ENCODE results near the gene ALOX5.

Gene ALOX5

DNA sequence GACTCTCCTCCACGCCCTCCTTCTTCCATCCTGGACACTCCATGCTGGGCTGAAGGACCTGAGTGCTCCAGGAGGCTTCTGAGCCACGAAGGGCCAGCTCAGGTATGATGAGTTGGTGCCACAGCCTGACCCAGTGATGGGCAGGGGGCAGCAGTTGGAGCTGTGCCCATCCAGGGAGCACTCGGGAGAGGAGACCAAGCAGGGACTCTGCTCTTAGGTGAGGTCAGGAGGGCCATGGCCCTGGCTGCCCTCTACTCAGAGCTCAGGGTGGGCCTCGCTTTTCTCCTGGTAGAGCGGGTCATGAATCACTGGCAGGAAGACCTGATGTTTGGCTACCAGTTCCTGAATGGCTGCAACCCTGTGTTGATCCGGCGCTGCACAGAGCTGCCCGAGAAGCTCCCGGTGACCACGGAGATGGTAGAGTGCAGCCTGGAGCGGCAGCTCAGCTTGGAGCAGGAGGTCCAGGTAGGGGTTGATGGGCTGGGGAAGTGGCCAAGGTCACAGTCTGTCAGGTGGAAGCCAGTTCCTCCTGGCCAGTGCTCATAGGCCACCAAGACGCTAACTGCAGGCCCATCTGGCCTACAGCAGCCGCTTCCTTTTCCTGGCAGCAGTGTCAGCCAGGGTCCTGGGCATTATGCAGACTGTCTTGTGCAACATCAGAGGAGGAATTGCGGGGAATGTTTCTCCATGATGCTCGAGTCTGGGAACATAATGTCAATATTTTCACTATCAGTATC is 50.8 kb downstream of the ALOX5 start:
- DNase-seq (ENCODE audit: low read depth in 2 of 2): no peak

DNA sequence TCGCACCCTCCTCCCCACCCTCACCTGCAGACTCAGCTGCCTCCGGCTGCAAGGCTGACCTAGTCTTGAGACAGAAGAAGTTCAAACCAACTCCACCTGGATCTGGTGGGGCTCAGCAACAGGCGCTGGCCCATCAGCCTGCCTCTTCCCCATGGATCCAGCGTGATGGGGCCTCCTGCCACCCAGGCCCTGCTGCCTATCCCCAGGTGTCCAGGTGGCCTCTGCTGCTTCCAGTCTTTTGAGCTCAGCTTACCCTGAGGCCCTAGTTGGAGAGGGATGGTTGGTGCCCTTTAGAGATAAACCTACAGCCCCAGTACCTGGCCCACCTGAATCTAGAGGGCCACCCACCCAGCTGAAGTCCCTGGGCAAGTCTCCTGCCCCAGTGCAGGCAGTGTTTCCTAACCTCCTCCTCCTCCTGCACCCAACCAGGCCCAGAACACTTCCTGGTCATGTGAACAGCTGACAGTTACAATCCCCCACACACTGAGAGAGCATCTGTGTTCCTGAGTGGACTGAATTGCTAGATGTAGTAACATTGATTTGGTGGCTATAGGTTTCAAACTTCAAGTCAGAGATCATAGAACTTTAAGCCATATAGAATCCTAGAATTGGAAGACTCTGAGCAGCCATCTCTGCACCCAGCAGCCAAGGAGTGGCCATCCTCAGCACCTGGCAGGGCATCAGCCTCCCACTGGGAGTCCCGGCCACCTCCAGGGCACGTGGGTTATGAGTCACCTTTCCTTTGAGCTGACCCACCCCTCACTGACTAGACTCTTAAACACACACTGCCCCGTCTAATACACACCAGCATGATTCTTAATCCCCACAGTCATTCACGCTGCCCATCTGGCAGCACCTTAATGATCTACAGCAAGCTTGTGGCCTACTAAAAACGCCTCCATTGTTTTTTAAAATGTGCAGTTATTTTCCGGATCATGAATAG is 51.9 kb downstream of the ALOX5 start:
- no peak for DNase-seq (ENCODE audit: low read depth in 2 of 2)

DNA sequence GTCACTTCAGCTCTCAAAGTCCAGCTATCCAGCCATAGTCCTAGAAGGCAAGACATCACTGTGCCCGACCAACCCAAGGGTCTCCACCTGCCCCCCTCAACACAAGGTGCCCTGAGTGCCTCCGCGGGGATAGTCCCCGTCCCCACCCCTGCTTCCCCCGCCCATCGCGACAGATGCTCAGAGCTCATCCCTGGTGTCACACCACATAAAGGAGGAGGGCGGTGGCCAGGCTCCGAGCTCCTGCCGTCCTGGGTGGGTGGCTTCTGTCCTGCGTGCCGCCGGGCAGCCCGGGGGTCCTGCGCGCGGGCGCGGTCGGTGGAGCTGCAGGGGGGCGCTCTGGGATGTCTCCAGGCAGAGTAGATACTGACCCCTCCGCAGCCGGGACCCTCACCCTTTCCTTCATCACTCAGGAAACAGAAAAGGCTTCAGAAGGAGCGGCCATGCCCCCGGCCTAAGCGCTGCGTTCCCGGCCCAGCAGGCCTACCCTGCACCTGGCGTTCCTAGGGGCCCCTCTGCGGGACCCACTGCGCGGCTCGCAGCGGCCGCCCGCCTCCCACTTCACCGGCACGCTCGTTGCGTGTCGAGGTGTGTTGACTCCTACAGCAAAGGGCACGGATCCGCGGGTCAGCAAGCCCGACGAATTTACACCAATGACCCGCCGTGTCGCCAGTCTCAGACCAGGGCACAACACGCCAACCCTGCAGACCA is 53.4 kb downstream of the ALOX5 start:
- DNase-seq (ENCODE audit: low read depth in 2 of 2): no peak

DNA sequence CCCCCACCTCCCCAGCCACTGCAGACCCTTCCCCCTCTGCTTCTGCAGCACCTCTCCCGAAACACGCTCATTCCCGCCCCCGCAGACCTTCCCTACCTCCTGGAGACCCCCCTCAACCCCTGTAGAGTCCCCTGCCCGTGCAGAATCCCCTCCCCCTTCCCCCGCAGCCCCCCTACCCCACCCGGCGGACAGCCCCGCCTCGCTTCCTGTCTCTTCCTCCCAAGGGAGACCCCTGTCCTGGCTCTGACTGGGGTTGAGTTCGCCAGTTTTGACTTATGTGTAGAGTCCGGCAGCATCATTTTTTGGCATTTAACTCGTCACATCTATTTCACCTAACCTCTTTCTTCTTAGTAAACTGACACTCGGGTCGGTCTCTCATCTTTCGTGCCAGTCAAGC is 54.0 kb downstream of the ALOX5 start:
- DNase-seq (ENCODE audit: low read depth in 2 of 2): no peak

DNA sequence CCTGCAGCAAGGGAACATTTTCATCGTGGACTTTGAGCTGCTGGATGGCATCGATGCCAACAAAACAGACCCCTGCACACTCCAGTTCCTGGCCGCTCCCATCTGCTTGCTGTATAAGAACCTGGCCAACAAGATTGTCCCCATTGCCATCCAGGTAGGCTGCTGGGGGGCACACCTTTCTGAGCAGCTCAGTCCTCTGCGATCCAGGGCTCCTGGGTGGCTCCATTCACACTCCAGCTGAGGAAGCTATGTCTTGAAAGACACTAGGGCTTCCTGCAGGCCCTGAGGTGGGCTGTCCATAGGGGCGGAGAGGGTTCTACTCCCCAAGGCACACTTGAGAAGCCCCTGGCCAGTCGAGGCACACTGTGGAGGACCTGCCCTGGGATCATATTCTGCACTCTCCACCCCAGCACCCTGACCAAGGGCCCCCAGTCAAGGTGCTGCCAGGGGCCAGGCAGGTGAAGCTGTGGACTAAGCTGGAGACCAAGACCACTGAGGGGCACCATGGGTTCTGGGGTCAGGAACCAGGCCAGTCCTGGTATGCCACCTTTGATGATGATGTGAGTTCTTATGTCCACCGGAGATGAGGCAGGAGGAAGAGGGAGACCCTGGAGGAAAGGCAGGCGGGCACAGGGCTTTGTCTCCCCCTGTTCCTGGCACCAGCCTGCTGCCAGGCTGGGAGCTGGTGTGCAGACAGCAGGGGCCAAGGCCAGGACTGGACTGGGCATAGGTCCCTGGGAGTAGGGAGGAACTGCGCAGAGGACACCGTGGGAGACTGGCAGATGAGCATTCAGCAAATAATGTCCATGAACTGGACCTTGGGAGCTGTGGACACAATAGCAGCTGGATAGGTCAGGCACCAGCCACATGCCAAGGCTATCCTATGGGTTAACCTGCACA is 54.8 kb downstream of the ALOX5 start:
- no peak for DNase-seq (ENCODE audit: low read depth in 2 of 2)

DNA sequence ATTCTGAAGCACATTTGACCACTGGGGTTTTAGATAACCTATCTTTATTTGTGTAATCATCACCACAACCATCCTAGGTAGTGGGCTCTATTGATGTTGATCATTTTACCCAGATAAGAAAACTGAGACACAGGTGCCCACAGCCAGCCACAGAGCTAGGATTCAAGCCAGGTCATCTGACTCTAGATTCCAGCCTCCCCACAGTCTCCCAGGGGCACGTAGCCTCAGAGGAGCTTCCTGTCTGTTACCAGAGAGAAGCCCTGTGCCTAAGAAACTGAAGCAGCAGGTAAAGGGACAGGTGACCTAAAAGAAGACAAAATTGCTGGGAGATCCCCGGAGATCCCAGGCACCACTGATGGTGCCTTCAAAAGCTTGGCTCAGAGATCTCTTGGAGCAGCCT is 55.8 kb downstream of the ALOX5 start:
- no peak for DNase-seq (ENCODE audit: low read depth in 2 of 2)

DNA sequence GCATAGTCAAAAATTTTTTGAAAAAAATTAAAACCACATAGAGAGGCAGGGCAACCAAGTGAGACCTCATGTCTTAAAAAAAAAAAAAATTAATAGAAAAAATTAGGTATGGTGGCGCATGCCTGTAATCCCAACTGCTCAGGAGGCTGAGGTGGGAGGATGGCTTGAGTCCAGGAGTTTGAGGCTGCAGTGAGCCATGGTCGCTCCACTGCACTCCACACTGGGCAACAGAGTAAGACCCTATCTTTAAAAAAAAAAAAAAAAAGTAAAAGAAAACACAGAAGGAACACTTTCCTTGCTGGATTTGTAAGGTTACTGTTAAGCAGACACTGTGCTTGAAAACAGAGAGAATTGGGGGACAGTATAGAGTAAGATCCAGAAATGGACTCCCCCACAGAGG is 58.1 kb downstream of the ALOX5 start:
- DNase-seq (ENCODE audit: low read depth in 2 of 2): no peak

DNA sequence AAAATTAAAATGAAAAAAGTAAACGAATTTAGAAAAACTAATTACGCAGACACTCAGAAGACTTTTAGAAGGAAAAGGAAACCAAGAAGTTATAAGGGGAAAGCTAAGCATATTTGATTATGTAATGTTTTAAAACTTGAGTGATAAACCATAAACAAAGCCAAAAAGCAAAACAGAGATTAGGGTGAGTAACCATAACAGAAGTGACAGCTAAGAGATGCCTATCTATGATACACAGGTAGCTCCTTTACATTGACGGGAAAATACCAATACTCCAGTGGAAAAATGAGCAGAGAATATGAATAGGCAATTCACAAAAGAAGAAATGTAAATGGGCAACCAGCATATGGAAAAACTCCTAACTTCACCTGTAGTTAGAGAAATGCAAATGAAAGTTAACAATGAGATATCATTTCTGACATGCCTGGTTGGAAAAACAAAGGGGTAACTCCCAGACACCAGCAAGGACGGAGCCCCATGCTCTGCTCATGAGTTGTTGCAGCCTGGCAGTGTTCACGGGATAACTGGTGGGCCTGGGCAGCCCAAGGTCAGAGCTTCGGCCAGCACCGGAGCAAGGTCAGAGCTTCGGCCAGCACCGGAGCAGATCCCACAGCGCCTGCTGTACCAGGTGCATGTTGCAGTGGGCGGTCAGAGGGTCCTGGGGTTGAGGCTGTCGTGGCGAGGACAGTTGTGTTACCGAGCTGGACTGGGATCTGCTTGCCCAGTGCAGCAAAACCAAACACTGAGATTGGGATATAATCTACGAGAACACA is 58.9 kb downstream of the ALOX5 start:
- DNase-seq (ENCODE audit: low read depth in 2 of 2): no peak

DNA sequence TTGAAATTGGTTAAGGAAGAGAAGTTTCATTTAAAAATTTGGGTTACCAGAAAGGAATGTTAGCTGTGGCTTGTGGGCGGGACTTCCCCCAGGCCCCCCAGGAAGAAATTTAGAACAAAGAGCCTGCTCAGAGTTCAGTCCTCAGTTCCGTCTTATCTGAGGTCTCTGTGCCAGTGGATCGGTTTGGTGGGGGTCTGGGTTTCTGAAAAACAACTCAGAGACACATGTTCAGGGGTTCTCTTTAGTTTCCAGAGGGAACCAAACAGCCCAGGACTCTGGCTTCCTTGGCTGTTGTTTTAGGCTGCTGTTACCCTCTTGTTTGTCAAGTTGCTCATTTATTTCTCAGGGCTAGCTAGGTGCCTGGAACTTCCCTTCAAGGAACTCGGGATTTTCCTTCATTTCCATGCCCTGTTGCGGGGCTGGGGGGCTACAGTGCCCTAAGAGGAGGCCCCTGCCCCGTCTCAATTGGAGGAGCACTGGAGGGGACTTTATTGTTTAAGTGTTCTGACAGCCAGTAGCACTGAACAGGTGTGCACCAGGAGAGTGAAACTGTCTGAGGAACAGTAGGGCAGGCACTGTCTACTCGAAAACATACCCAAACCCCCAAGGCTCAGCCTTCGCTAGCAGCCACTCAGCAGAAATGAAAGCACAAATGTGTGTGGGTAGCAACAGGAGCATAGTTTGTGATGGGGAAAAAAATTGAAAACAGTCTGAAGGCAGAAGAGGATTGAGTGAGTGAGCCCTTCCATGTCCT is 59.9 kb downstream of the ALOX5 start:
- DNase-seq (ENCODE audit: low read depth in 2 of 2): no peak

DNA sequence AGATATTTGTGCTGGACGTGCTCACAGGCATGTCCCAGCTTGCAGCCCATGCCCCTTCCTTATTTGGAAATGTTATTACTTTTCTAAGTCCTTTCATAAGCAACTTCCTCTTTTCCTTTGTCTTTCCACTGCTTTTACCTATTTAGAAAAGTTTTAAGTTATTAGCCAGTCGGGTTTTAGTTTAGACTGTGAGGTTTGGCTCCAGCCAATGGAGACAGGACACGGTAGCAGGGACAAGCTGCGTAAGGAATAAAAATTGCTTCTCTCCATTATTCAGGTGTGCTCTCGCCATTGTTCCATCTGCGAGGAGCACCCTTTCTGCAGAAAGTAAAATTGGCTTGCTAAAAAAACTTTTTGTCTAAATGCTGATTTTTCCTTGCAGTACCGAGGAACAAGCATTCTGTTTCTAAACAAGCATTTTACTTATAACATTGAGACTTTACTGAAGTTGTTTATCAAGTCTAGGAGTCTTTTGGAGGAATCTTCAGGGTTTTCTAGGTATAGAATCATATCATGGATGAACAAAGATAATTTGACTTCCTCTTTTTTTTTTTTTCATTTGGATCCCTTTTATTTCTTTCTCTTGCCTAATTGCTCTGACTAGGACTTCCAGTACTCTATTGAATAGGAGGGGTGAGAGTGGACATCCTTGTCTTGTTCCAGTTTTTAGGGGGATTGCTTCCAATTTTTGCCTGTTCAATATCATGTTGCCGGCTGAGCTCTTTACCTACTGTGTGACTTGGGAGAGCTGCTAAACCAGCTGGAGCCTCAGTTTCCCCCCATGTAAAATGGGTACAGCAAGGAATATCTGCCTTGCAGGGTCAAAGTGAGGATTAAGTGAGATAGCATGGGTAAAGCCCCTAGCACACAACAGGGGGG is 63.8 kb downstream of the ALOX5 start:
- no peak for DNase-seq (ENCODE audit: low read depth in 2 of 2)

DNA sequence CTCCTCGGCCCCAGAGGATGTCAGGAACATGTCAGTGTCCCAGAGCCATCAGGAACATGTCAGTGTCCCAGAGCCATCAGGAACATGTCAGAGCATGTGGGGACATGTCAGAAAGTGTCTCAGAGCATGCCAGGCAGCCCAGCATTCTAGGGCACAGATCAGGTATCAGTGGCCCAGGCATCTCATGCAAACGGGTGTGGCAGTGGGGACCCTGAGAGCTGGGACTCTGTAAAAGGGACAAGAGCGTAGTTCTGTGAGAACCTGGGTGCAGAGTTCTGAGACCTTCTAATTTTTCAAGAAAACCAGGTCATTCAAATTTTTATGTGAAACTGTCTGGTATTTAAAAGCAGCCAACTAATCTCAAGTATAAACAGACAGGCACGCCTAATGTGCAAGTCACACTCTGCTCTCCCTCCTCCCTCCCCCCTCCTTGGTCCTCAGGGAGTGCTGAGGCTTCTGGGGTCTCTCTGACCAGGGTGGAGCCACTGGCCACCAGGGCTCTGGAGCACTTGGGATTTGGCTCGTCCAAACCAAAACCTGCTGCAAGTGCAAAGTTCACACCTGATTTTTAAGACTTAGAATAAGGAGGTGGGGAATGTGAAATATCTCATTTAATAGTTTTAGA is 64.6 kb downstream of the ALOX5 start:
- DNase-seq (ENCODE audit: low read depth in 2 of 2): no peak

DNA sequence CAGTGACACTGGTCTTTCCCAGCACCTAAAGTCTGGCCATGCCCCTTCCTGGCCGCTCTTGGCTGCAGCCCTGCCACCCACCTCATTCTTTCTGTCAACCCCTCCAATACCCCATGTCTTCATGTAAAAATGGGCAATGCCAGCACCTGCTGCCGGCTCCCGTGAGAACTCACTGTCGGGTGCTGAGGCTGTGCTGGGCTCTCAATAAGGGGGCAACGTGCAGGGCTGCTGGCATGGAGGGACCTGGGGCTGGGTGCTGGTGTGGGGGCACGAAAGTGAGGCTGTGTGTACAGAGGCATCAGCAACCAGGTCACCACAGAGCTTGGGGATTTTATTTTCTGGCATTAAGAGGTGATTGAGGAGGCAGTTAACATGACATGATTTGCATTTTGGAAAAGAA is 65.3 kb downstream of the ALOX5 start:
- DNase-seq (ENCODE audit: low read depth in 2 of 2): no peak

DNA sequence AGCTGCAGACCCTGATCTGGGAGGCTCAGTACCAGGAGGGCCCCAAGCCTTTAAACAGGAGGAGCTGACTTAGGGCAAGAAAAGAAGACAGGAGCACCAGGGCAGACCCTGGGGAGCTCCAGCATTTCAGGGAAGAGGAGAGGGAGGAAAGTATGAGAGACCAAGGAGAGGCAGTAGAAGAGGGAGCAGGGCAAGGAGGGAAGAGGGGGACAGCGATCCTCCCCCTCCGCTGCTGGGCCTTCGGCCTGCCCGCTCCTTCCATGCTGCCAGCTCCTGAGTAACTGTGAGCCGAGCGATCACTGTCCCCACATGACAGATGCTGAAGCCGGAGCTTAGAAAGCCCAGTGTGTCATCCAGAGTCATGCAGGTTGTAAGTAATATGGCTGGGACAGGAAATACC is 65.9 kb downstream of the ALOX5 start:
- no peak for DNase-seq (ENCODE audit: low read depth in 2 of 2)

DNA sequence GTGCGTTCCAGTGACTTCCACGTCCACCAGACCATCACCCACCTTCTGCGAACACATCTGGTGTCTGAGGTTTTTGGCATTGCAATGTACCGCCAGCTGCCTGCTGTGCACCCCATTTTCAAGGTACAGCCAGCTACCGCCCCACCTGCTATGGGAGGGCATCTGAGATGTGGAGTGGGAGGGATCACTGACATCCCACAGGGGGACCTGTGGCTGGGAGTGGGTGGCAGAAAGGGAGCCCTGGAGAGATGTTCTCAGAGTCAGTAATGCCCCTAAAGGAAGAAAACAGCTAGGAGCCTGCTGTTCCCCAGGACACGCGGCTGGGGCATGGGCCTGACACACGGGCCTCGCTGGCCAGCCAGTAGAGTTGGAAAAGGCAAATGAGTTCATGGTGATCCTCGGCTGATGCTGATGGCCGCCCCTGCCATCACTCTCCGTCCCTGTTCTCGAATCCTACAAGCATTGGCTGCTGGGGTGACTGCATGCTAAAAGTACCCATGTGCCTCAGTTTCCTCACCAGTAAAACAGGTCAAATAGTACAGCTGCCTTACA is 66.6 kb downstream of the ALOX5 start:
- DNase-seq (ENCODE audit: low read depth in 2 of 2): no peak

DNA sequence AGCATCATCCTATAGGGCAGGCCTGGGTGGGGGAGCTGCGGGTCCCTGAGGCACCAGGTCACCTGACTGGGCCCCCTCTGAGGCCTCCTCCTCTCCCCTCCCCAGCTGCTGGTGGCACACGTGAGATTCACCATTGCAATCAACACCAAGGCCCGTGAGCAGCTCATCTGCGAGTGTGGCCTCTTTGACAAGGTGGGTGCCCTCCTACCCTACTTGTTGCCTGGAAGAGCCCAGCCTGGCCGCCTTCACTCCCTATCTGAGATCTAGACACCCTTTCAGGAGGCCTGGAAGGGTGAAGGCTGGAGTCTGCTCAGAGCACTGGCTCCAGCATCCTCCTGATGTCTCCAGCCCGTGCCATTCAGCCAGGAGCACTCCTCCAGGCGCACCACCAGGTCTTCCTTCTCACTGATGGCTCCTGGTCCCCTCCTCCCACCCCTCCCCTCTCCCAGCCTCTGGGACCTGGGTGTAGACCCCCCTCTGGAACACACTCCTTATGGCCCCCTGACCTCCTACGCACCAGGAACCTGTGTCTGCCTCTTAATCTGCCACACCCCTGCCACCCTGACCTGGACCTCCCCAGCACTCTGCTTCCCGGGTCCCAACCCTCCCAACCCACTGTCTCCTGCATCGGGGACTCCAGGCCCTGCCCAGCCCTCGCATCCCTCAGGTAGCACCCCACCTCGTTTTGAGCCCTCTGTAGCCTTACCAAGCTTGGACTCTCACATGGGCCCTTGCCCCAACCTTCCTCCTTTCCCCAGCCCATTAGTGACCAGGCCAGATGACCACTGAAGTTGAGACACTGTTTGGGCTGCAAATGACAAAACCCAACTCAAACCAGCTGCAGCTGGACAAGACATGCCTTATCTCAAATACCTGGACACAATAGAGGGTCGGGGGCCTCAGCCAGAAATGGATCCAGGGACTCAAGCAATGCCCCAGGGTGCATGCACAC is 67.5 kb downstream of the ALOX5 start:
- no peak for DNase-seq (ENCODE audit: low read depth in 2 of 2)

DNA sequence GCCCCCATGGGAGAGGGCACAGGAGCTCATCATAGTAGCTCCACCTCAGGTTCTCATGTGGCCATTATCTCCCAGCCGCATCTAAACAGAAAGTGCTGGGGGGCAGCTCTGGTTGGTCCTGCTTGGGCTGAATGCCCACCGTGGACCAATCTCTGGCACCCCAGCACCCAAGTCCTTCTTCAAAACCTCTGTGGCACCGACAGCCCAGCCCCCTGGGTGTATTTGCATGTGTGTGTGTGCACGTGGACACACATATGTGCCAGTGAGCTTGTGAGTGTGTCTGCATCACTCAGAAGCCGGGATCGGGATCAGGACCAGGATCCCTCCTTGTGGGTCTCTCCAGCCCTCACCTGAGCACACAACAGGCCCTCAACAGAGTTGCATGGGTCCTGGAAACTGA is 68.2 kb downstream of the ALOX5 start:
- no peak for DNase-seq (ENCODE audit: low read depth in 2 of 2)

DNA sequence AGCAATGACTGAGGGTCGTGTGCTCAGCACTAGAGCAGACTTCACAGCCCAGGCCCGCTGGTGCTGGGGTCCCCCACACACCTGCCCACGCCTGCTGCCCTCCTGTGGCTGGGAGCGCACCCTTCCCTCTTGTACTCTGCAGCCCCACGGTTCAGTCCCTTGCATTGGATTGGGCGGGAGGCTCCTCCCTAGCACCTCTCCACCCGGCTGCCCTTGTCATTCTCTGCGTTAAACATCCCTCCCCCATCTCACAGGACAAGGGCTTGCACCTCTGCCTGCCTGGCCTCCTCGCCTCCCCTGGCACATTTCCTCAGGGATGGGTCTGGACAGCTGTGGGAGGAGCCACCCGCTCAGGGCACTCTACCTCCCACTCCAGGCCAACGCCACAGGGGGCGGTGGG is 68.6 kb downstream of the ALOX5 start:
- DNase-seq (ENCODE audit: low read depth in 2 of 2): no peak

All from stimulated activated CD8-positive, alpha-beta memory T cell treated with anti-CD3 and anti-CD28 coated beads, Interleukin-2, amount 100 ng/mL, for 1 hour (primary cell).